Measurements from ENCODE around the gene SZRD1.

SZRD1 gene

GRCh38 chr1:16367258-16367967 lies 371 bp downstream of the SZRD1 start:
- peak; percentile 48 to 79 for DNase-seq (ENCODE audit: low read depth in 1 of 2, low spot score in 1 of 2)

- no peak for DNase-seq (ENCODE audit: low read depth in 1 of 2, low spot score in 1 of 2)
Observed at GRCh38 chr1:16367968-16368890, 1.2 kb downstream of the SZRD1 start.

- no peak for DNase-seq (ENCODE audit: low read depth in 1 of 2, low spot score in 1 of 2)
Observed at GRCh38 chr1:16369821-16370220, 2.8 kb downstream of the SZRD1 start.

DNA sequence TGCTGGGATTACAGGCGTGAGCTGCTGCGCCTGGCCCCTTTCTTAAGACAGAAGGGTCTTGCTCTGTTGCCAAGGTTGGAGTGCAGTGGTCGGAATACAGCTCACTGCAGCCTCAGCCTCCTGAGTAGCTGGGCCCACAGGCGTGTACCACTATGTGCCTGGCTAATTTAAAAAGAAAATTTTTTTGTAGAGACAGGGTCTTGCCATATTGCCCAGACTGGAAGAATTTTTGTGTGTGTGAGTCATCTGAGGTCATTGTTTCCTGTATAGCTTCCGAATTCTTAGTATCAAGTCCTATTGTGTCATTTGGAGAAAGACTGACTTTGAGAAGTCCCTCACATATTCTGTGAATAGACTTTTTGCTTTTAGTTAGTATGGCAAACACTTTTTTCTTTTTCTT lies 4.7 kb downstream of the SZRD1 start:
- no peak for DNase-seq (ENCODE audit: low read depth in 1 of 2, low spot score in 1 of 2)

DNA sequence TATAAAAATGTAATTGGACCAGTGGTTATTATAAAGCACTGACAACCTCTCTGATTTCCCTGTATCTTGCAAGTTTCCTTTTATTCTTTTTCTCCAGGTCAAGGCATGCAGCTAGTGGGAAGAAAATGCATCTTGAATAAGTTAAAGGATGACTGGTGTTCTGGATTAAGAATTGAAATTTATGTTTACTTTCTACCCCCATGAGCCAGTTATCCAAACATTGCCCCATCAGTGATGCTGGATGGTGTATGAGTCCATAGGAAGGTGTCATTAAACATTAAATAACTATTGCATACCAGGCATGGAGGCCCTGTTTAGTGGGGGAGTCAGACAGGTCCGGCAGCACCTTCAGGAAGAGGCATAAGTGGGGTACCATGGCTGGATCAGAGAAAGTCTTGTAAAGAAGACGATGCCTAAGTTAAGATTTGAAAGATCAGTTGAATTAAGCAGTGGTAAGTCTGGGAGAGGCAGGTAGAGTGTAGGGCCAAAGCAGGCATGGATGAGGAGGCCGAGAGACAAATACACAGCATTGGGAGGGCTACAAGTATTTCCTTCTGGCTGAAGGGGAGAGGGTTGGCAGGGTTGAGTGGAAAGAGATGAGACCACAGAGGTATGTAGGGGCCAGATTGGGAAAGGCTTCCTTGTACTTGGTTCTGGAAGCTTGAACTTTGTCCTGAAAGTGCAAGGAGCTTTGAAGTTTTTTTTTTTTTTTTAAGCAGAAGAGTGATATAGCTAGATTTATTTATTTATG lies 5.7 kb downstream of the SZRD1 start:
- no peak for DNase-seq (ENCODE audit: low read depth in 1 of 2, low spot score in 1 of 2)

- no peak for DNase-seq (ENCODE audit: low read depth in 1 of 2, low spot score in 1 of 2)
Observed at GRCh38 chr1:16374266-16374665, 7.2 kb downstream of the SZRD1 start.

DNA sequence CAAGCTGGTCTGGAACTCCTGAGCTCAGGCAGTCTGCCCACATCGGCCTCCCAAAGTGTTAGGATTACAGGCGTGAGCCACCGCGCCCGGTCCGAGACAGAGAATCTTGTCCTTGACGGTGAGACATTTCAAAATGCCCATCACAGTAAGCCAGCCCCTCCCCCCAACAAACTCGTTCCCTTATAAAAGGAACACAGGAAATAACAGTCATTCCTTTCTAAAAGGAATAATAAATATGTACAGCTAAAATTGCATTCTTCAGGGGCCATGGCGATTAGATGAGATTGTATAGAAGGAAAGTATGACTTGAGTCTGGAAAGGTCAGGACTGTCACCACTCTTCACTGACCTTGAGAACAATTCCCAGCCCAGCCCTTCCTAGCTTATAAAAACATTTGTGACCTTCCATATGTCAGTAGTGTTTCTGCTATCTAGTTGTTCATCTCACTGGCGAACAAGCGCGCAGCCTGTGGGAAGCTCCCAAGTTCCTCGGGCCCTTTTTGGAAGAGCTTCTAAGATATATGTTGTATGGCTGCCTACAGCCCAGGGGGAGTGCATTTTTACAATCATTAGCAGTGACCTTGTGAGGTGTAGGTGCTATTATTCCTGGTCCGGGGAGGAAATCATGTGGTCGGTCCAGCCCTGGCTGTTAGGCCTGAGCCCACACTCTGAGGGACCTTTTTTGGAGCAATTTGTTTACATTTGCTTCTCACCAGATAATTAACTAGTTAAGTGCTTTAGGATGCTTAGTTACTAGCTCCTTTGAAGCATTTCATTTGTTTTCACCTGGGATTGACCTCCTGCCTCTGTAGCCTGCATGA lies 8.7 kb downstream of the SZRD1 start:
- no peak for DNase-seq (ENCODE audit: low read depth in 1 of 2, low spot score in 1 of 2)

GRCh38 chr1:16376971-16377370 lies 9.9 kb downstream of the SZRD1 start:
- DNase-seq (ENCODE audit: low read depth in 1 of 2, low spot score in 1 of 2): no peak

DNA sequence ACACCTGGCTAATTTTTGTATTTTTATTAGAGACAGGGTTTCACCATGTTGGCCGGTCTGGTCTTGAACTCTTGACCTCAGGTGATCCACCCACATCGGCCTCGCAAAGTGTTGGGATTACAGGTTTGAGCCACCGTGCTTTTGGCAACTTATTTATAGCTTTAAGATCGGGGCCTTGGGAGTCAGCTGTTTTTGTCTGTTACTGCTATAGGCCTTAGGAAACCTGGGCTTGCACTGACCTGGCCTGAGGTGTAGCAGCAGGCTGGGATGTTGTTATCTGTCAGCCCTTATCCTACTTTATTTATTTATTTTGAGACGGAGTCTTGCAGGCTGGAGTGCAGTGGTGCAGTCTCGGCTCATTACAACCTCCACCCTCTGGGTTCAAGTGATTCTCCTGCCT lies 11.4 kb downstream of the SZRD1 start:
- DNase-seq (ENCODE audit: low read depth in 1 of 2, low spot score in 1 of 2): no peak

DNA sequence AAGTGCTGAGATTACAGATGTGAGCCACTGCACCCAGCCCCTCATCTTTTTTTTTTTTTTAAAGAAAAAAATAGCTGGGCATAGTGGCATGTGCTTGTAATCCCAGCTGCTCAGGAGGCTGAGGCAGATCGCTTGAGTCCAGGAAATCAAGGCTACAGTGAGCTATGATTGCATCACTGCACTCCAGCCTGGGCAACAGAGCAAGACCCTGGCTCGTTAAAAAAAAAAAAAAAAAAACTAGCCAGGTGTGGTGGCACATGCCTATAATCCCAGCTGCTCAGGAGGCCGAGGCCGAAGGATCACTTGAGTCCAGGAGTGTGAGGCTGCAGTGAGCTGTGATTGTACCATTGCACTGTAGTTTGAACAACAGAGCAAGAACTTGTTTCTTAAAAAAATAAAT lies 13.8 kb downstream of the SZRD1 start:
- no peak for DNase-seq (ENCODE audit: low read depth in 1 of 2, low spot score in 1 of 2)

GRCh38 chr1:16383888-16384287 lies 16.8 kb downstream of the SZRD1 start:
- DNase-seq (ENCODE audit: low read depth in 1 of 2, low spot score in 1 of 2): no peak

DNA sequence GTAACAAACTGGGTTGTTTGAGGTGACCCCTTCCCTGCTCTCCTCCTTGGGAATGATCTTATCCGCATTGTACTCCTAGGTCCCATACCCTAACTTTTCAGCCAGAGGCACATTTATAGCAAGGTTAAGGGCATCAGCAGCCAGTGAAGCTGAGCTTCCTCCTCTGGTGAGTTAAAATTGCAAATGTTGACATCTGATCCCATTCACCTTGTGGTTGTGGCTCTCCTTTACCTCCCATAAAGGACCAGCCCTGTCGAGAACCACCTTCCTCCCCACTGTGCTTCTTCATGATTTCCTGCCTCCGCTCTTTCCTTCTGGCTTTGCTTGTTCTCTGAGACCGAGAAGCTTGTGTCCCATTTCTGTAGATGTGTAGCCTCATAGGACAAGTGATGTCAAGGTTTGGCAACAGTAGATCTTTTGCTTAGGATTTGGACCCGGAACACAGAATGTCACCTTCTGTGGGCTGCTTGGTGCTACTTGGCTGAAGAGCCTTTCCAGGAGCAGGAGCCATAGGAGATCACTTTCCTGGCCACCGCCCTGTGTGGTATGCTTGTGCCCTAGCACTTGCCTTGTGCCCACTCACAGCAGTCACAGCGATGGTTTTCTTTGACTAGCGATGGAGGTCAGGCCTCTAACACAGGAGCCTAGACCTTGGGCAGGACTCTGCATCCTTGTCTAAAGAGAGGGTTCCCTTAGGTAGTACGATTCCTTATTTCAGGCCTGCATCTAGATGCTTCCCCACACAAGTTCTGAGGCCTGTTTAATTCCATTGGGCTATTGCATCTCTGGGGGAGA lies 18.8 kb downstream of the SZRD1 start:
- DNase-seq (ENCODE audit: low read depth in 1 of 2, low spot score in 1 of 2): no peak

GRCh38 chr1:16386454-16387113 lies 19.5 kb downstream of the SZRD1 start:
- DNase-seq (ENCODE audit: low read depth in 1 of 2, low spot score in 1 of 2): no peak

DNA sequence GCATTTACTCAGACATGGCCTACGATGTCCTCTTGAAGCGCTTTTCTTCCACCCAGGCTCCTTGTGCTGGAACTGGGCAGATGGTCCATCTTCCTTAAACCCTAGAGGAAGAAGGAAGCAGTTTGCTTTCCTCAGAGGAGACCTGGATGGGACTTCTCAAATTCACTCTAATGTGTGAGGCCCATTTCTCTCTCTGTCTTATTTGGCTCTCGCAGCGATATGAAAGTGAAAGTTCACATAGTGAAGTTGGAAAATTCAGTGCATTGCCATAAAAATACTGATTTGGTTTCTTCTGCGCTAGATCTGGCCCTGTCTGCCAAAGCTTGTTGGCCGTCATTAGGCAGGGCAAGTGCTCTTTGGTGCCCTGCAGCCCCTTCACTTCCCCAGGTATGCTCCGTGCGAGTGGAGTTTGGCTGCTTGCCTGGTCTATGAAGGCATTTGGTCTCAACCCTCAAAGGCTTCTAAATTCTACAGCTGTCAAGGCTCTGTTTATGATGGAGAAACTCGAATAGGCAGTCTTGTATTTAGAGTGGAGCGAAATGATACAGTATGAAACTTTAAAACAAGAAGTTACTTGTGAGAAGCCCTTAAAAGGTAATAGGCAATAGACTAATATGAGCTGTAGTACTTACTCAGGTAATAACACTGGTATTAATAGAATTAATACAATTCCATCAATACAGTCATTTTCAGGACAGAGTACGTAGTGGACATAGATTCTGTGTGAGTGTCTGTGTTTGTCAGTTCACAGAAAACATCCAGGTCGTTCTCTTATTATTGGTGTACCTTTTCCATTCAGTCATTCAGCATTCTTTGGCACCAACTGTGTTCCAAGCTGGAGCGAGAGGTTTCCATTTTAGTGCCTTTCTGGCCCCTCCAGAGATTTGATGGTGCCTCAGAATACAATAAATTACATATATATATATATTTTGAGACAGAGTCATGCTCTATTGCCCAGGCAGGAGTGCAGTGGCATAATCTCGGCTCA lies 20.5 kb downstream of the SZRD1 start:
- no peak for DNase-seq (ENCODE audit: low read depth in 1 of 2, low spot score in 1 of 2)

GRCh38 chr1:16391411-16391810 lies 24.4 kb downstream of the SZRD1 start:
- no peak for DNase-seq (ENCODE audit: low read depth in 1 of 2, low spot score in 1 of 2)

- no peak for DNase-seq (ENCODE audit: low read depth in 1 of 2, low spot score in 1 of 2)
Observed at GRCh38 chr1:16392740-16393569, 25.9 kb downstream of the SZRD1 start.
